Measurements from ENCODE around the gene RASGRF2. TPM values are rescaled to one million over a fixed set of nuclear protein-coding genes. Genes with fewer than 3 reads are reported as not detected.

Gene RASGRF2
- total and polyA plus RNA-seq, 2 experiments from 2014 or later: 0.04 TPM; not detected in 1

DNA sequence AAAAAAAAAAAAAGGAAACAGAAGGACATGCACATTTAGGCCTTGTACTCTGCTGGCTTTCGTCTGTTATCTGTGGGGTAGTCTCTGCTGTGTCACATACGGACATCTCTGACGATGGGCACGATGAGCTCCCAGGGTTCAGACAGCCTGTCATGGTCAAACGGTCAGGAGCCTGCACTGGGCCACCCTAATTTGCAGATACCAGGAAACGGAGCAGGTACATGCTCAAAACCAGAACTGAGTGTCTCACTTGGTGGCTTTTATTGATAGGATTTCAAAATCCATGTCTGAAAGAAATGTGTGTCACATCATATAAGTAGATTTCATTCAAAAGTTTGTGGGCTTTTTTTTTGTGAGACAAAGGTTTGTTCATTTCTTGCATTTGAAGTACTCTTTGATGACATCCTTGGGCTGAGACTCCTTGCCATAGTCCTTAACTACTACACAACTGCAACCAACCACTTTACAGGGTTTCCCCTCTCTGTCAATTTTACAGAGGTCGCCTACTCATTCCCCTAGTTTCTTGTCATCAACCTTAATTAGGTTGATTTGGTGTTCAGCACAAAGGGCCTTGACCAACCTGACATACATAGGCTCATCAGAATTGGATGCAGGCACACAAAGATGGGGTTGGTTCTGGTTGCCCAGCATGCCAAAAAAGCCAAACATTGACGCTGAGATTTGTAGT, 281.9 kb downstream of the RASGRF2 start:
- H3F3A ChIP-seq (ENCODE audit: insufficient read depth): no peaks in the 10 kb centered on the region
- no peaks in the 10 kb centered on the region for H3K9me3 ChIP-seq (ENCODE audit: low read depth)
- H3K79me2 ChIP-seq (ENCODE audit: insufficient read depth): no peaks in the 10 kb centered on the region
- H3K27me3 ChIP-seq (replicated peaks; ENCODE audit: insufficient read depth): no peaks in the 10 kb centered on the region
- H3K4me1 ChIP-seq (ENCODE audit: insufficient read depth): no peaks in the 10 kb centered on the region
- no peak for DNase-seq
- no peak for TF ChIP-seq EZH2phosphoT487 (IDR thresholded peaks at IDR 0.05; ENCODE audit: insufficient read depth, low read depth)
- no peak for TF ChIP-seq EZH2 (IDR thresholded peaks at IDR 0.05; ENCODE audit: insufficient read depth, poor library complexity, severe bottlenecking)
- H4K20me1 ChIP-seq (ENCODE audit: insufficient read depth): no peaks in the 10 kb centered on the region
- no peak overlapping the region for H3K4me2 ChIP-seq (ENCODE audit: unreplicated experiment)
- no peak overlapping the region for H3K4me3 ChIP-seq
- H2AFZ ChIP-seq: no peak overlapping the region
- in situ Hi-C loops (cut with MboI): no loop called here
- no peaks in the 10 kb centered on the region for H3K9me2 ChIP-seq (ENCODE audit: insufficient read depth)
- no peak overlapping the region for H3K9ac ChIP-seq
- H3K27ac ChIP-seq: no peak overlapping the region
- H3K36me3 ChIP-seq (ENCODE audit: low read depth): no peaks in the 10 kb centered on the region
- WGBS, 2 experiments (ENCODE audit: low coverage in 1 of 2, low lambda C conversion rate in 2 of 2, missing lambda C conversion rate in 2 of 2): 90 to 92% methylated on average over 8 of the region's 8 CpGs

DNA sequence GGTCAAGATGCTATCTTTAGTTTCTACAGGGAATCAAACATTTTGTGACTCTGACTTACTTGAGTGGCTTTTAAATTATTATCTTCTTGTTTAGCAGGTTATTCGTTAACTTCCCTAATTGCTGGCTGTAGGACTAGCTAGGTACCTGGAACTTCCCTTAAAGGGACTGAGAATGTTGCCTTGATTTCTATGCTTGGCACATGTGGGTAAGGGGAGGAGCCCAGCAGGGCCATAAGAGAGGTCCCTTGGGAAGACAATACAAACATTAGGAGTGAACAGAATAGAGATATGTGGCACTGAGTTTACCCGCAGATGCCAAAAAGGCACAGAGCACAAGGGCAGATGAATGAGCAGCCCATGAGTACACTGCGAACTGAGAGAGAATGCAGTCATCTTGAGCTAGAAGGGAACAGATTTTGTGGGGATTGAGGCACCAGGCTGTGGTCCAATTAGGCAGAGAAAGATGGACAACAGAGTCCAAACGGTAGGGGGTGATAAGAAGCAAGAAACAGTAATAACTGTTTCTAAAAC, 282.8 kb downstream of the RASGRF2 start:
- Histone ChIP-seq H3K9me3 (ENCODE audit: low read depth) (no peaks in the 10 kb centered on the region), H3K4me2 (ENCODE audit: unreplicated experiment) (no peak overlapping the region), H3K27me3 (replicated peaks; ENCODE audit: insufficient read depth) (no peaks in the 10 kb centered on the region), H4K20me1 (ENCODE audit: insufficient read depth) (no peaks in the 10 kb centered on the region), H3K4me3 (no peak overlapping the region), H3F3A (ENCODE audit: insufficient read depth) (no peaks in the 10 kb centered on the region), H3K9ac (no peak overlapping the region), H3K27ac (no peak overlapping the region), H3K36me3 (ENCODE audit: low read depth) (no peaks in the 10 kb centered on the region), H3K4me1 (ENCODE audit: insufficient read depth) (0 out of 2 replicates have a peak, but pooled peaks cover 2% of the 10 kb centered on the region), H2AFZ (no peak overlapping the region), H3K79me2 (ENCODE audit: insufficient read depth) (no peaks in the 10 kb centered on the region), H3K9me2 (ENCODE audit: insufficient read depth) (no peaks in the 10 kb centered on the region)
- TF ChIP-seq EZH2phosphoT487 (IDR thresholded peaks at IDR 0.05; ENCODE audit: insufficient read depth, low read depth) (no peak), EZH2 (IDR thresholded peaks at IDR 0.05; ENCODE audit: insufficient read depth, poor library complexity, severe bottlenecking) (no peak)
- WGBS, 2 experiments (ENCODE audit: low coverage in 1 of 2, low lambda C conversion rate in 2 of 2, missing lambda C conversion rate in 2 of 2): 84 to 87% methylated on average over 4 of the region's 4 CpGs
- in situ Hi-C loops (cut with MboI): no loop called here
- DNase-seq: no peak

DNA sequence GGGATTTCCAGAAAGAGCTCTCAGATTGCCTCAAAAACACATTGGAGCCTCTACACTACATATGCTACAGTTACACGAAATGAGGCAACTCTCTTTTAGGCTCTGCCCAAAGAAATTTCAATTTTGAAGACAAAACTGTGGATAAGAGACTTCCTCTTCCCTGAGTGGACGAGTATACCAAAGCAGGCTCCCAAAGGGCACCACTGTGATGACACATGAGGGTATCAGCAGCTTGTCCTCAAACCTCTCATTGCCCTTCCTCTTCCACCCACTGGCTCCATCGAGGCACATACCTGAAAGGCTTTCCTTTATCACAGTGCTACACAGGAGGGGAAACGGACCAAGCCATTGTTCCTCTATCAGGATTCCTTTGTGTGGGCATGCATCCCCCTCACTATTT, 284.3 kb downstream of the RASGRF2 start:
- Histone ChIP-seq H3F3A (ENCODE audit: insufficient read depth) (no peaks in the 10 kb centered on the region), H3K4me2 (ENCODE audit: unreplicated experiment) (no peak overlapping the region), H3K9me3 (ENCODE audit: low read depth) (no peaks in the 10 kb centered on the region), H3K9me2 (ENCODE audit: insufficient read depth) (no peaks in the 10 kb centered on the region), H3K79me2 (ENCODE audit: insufficient read depth) (no peaks in the 10 kb centered on the region), H2AFZ (no peak overlapping the region), H3K4me1 (ENCODE audit: insufficient read depth) (0 out of 2 replicates have a peak, but pooled peaks cover 2% of the 10 kb centered on the region), H3K4me3 (no peak overlapping the region), H3K9ac (no peak overlapping the region), H3K27me3 (replicated peaks; ENCODE audit: insufficient read depth) (no peaks in the 10 kb centered on the region), H4K20me1 (ENCODE audit: insufficient read depth) (no peaks in the 10 kb centered on the region), H3K27ac (no peak overlapping the region), H3K36me3 (ENCODE audit: low read depth) (no peaks in the 10 kb centered on the region)
- DNase-seq: no peak
- TF ChIP-seq EZH2phosphoT487 (IDR thresholded peaks at IDR 0.05; ENCODE audit: insufficient read depth, low read depth) (no peak), EZH2 (IDR thresholded peaks at IDR 0.05; ENCODE audit: insufficient read depth, poor library complexity, severe bottlenecking) (no peak)
- WGBS, 2 experiments (ENCODE audit: low coverage in 1 of 2, low lambda C conversion rate in 2 of 2, missing lambda C conversion rate in 2 of 2): 91 to 93% methylated on average over 4 of the region's 4 CpGs
- in situ Hi-C loops (cut with MboI): no loop called here

DNA sequence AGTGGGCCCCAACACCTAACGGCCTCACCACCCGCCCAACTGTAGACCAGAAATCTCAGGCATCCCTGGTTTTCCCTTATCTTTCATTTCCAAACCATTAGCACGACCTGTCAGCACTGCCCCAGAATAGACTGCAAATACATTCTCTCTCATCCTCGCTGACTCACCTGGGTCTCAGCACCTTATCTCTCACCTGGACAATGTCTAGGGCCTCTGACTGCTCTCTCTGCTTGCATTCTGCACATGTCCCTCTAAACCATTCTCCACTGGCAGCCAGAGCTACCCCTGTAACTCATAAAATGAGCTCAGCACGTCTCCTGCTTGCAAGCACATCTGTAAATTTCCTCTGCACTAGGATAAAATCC, 285.7 kb downstream of the RASGRF2 start:
- Histone ChIP-seq H3F3A (ENCODE audit: insufficient read depth) (no peaks in the 10 kb centered on the region), H3K27ac (no peak overlapping the region), H3K4me1 (ENCODE audit: insufficient read depth) (0 out of 2 replicates have a peak, but pooled peaks cover 2% of the 10 kb centered on the region), H3K4me3 (no peak overlapping the region), H3K79me2 (ENCODE audit: insufficient read depth) (no peaks in the 10 kb centered on the region), H3K9ac (no peak overlapping the region), H4K20me1 (ENCODE audit: insufficient read depth) (no peaks in the 10 kb centered on the region), H3K9me2 (ENCODE audit: insufficient read depth) (no peaks in the 10 kb centered on the region), H3K4me2 (ENCODE audit: unreplicated experiment) (no peak overlapping the region), H3K27me3 (replicated peaks; ENCODE audit: insufficient read depth) (no peaks in the 10 kb centered on the region), H2AFZ (no peak overlapping the region), H3K36me3 (ENCODE audit: low read depth) (no peaks in the 10 kb centered on the region; the same call in 1 of the 2 replicates), H3K9me3 (ENCODE audit: low read depth) (no peaks in the 10 kb centered on the region)
- in situ Hi-C loops (cut with MboI): no loop called here
- DNase-seq: no peak
- 96 to 98% methylated on average over 5 of the region's 5 CpGs for WGBS, 2 experiments (ENCODE audit: low coverage in 1 of 2, low lambda C conversion rate in 2 of 2, missing lambda C conversion rate in 2 of 2)
- no peak for TF ChIP-seq EZH2phosphoT487 (IDR thresholded peaks at IDR 0.05; ENCODE audit: insufficient read depth, low read depth)

Data from GM23248 (cell line).